Inflammatory macrophage (primary cell): ENCODE measurements around the gene GNG7.
A peak's percentile ranks its signal among the peaks of the same experiment; 100 is the strongest.
"Not testable (repeated sequence)": the region's sequence is repeated elsewhere in the genome, so short reads cannot be mapped to it uniquely, and the experiment has no call there.

ENCODE experiments used
- DNase-seq, 2 donors: peaks; one replicate each; pipeline ENCODE4 v3.0.0-alpha.2; 2020 to 2022

Gene GNG7

GRCh38 chr19:2713170-2713569, 10.7 kb upstream of the GNG7 start:
- not testable (repeated sequence) for DNase-seq

- DNase-seq, result no peak
Observed at GRCh38 chr19:2711875-2712205, 9.3 kb upstream of the GNG7 start.

- DNase-seq, result peak; percentile 45 to 56
Observed at GRCh38 chr19:2711172-2711874, 8.8 kb upstream of the GNG7 start.

GRCh38 chr19:2706251-2706650, 3.8 kb upstream of the GNG7 start:
- DNase-seq, result no peak

- DNase-seq, result no peak
Observed at GRCh38 chr19:2703691-2704216, 1.3 kb upstream of the GNG7 start.

GRCh38 chr19:2703077-2703437, 563 bp upstream of the GNG7 start:
- DNase-seq, result no peak

- no peak for DNase-seq
Observed at GRCh38 chr19:2701361-2702169, 929 bp downstream of the GNG7 start.

GRCh38 chr19:2700660-2701360, 1.7 kb downstream of the GNG7 start:
- peak in 1 of 2 donors; percentile 52 for DNase-seq

- no peak for DNase-seq
Observed at GRCh38 chr19:2699413-2700140, 2.9 kb downstream of the GNG7 start.

GRCh38 chr19:2694196-2694595, 8.3 kb downstream of the GNG7 start:
- no peak for DNase-seq

- DNase-seq, result no peak
Observed at GRCh38 chr19:2693492-2694160, 8.9 kb downstream of the GNG7 start.

GRCh38 chr19:2691951-2692350, 10.5 kb downstream of the GNG7 start:
- no peak for DNase-seq

- DNase-seq, result no peak
Observed at GRCh38 chr19:2690856-2691255, 11.6 kb downstream of the GNG7 start.

- DNase-seq, result no peak
Observed at GRCh38 chr19:2686360-2686759, 16.1 kb downstream of the GNG7 start.

- no peak for DNase-seq
Observed at GRCh38 chr19:2685204-2685704, 17.2 kb downstream of the GNG7 start.

GRCh38 chr19:2683430-2684003, 19.0 kb downstream of the GNG7 start:
- DNase-seq, result no peak

GRCh38 chr19:2680808-2681207, 21.7 kb downstream of the GNG7 start:
- DNase-seq, result no peak

- DNase-seq, result no peak
Observed at GRCh38 chr19:2679439-2679838, 23.1 kb downstream of the GNG7 start.

- DNase-seq, result not testable (repeated sequence)
Observed at GRCh38 chr19:2678948-2679347, 23.5 kb downstream of the GNG7 start.

GRCh38 chr19:2678044-2678671, 24.3 kb downstream of the GNG7 start:
- peak; percentile 74 to 90 for DNase-seq

- no peak for DNase-seq
Observed at GRCh38 chr19:2676823-2677222, 25.7 kb downstream of the GNG7 start.
